GM13977 (cell line): ENCODE results near the gene MAPT.

Source experiments
- DNase-seq: peaks from one replicate; pipeline ENCODE4 v3.0.0; 2012; ENCODE audit warnings: low spot score
- in situ Hi-C: fragments of 300-500 bp; cut with MboI; formaldehyde crosslinking; loops from one replicate; pipeline ENCODE4 v1.12.0; 2022; ENCODE audit warnings: low sequenced_read_pairs, low pct_unique_long_range_greater_than_20kb, mixed read lengths, inconsistent platforms; ENCODE audit not compliant: unreplicated experiment
- TF ChIP-seq, protein P1 (sequence below): IDR thresholded peaks from 2 replicates; pipeline ENCODE4 v1.5.1; 2012; ENCODE audit warnings: mild to moderate bottlenecking, control low read depth; ENCODE audit not compliant: insufficient read depth; ENCODE audit errors: extremely low read depth, missing control alignments

MAPT gene

DNA sequence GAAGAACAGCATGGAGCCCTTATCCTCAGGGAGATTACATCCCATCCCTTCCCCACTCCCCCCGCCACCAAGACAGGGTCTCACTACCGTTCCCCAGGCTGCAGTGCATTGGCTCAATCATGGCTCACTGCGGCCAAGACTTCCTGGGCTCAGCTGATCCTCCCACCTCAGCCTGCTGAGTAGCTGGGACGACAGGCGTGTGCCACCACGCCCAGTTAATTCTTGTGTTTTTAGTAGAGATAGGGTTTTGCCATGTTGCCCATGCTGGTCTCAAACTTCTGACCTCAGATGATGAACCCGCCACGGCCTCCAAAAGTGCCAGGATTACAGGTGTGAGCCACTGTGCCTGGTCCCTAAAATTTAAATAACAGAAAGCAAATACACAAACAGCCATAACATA is 153.5 kb downstream of the MAPT start:
- TF ChIP-seq, protein P1, sequence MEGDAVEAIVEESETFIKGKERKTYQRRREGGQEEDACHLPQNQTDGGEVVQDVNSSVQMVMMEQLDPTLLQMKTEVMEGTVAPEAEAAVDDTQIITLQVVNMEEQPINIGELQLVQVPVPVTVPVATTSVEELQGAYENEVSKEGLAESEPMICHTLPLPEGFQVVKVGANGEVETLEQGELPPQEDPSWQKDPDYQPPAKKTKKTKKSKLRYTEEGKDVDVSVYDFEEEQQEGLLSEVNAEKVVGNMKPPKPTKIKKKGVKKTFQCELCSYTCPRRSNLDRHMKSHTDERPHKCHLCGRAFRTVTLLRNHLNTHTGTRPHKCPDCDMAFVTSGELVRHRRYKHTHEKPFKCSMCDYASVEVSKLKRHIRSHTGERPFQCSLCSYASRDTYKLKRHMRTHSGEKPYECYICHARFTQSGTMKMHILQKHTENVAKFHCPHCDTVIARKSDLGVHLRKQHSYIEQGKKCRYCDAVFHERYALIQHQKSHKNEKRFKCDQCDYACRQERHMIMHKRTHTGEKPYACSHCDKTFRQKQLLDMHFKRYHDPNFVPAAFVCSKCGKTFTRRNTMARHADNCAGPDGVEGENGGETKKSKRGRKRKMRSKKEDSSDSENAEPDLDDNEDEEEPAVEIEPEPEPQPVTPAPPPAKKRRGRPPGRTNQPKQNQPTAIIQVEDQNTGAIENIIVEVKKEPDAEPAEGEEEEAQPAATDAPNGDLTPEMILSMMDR = no peak
- DNase-seq = no peak
- in situ Hi-C loops = no loop called here

DNA sequence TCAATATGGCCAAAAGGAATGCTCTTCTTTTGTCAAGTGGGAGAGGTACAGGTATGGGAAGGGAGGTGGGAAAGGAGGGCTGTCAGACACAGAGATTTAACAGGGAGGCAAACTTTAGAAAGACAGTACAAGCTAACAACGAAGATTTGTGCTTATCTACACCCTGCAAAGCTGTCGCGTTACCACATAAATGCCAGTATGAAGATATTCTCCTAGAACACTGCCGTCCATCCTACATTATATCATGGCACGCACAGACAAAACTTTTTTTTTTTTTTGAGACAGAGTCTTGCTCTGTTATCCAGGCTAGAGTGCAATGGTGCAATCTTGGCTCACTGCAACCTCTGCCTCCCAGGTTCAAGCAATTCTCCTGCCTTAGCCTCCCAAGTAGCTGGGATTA is 155.3 kb downstream of the MAPT start:
- DNase-seq = no peak
- TF ChIP-seq, protein P1 = no peak
- in situ Hi-C loops = no loop called here

DNA sequence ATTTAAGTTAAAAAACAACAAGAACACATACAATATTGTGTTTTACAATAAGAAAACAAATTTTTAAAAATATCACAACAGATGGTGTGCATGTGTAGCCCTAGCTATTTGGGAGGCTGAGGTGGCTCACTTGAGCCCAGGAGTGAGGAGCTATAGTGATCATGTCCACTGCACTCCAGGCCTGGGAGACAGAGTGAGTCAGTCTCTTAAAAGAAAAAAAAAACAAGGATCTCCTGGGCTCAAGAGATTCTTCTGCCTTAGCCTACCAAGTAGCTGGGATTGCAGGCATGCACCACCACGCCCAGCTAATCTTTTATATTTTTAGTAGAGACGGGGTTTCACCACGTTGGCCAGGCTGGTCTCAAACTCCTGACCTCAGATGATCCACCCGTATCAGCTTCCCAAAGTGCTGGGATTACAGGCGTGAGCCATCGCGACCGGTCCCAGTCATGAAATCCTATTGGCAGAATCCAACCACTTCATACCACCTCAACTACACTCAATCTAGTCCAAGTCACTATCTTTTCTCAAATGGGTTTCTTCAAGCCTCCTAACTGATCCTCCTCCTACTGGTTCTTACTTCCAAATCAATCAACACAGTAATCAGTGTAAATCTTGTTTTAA is 159.7 kb downstream of the MAPT start:
- in situ Hi-C loops = no loop called here
- DNase-seq = no peak
- TF ChIP-seq, protein P1 = no peak

DNA sequence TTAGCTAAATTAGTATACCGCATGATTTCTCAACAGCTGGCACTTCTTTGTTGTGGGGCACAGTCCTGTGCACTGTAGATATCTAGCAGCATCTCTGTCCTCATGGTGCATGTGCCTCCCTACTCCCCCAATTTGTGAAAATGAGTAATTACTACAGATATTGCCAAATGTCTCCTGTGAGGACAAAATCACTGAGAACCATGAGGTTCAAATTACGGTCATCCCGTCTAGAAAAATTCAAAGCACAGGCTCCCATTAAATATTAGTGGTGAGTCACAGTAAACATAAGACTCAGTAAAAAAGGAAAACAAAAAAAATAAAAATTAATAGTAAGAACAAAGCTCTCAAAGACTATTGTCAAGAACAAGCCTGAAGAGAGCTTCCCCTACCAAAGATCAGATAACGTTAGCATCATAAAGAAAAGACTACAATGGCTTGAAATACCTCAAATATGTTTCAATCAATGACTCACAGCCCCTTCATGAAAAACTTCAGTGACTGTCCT is 162.5 kb downstream of the MAPT start:
- TF ChIP-seq, protein P1 = no peak
- in situ Hi-C loops = no loop called here
- no peak for DNase-seq

DNA sequence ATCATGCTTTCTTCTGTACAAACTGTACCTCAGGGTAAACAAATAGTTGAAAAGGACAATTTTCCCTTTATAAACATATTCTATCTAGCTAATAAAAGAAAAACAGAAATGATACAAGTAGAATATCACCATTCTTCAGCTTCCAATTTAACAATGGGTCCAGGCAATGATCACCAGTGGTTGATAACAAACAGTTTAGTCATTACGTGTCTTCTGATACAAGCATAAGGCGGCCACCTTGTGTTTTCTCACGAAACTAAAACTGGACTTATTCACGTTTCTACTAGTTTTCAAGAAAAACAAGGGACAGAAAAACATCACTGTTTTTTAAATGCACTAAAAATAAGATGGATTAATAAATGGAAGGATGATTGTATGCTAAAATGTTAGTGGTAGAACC is 163.0 kb downstream of the MAPT start:
- TF ChIP-seq, protein P1 = no peak
- in situ Hi-C loops = no loop called here
- DNase-seq = no peak

DNA sequence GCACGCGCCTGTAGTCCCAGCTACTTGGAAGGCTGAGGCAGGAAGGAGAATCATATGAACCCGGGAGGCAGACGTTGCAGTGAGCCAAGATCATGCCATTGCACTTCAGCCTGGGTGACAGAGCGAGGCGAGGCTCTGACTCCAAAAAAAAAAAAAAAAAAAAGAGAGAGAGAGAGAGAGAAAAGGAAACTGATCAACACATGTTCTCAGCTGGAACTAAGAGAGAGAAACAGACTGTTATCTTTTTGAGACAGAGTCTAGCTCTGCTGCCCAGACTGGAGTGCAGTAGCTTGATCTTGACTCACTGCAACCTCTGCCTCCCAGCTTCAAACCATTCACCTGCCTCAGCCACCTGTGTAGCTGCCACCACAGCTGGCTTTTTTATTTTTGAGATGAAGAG is 165.1 kb downstream of the MAPT start:
- TF ChIP-seq, protein P1 = no peak
- DNase-seq = no peak
- in situ Hi-C loops = no loop called here
